Measurements from ENCODE around the gene SERGEF. TPM values are rescaled to one million over a fixed set of nuclear protein-coding genes. Genes with fewer than 3 reads are reported as not detected.

The SERGEF gene
- total and polyA plus RNA-seq, 10 donors: 29.0 to 55.5 (median 38.8) TPM

DNA sequence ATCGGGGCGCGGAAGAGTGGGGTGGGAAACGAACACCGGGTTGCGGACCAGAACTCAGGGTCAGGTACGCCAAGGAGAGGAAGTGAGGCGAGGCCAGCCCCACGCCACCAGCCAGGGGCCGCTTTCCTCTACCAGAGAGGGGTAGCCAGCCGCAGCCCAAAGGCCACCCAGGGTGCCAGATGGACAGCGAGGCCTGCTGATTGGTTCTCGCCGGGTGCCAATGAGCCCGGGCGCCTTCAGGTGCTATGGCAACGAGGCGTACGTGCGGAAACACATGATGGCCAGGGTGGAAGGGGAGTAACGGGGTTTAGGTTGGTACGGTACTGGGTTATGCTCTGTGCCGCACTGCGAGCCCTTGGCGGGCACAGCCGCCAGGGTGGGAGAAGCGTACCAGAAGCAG lies 128.9 kb downstream of the SERGEF start:
- no peaks in the 10 kb centered on the region for H3K4me1 ChIP-seq
- no peak for TF ChIP-seq POLR2AphosphoS5 (IDR thresholded peaks at IDR 0.05)
- no peak for TF ChIP-seq POLR2A (IDR thresholded peaks at IDR 0.05)
- TF ChIP-seq, protein P1, sequence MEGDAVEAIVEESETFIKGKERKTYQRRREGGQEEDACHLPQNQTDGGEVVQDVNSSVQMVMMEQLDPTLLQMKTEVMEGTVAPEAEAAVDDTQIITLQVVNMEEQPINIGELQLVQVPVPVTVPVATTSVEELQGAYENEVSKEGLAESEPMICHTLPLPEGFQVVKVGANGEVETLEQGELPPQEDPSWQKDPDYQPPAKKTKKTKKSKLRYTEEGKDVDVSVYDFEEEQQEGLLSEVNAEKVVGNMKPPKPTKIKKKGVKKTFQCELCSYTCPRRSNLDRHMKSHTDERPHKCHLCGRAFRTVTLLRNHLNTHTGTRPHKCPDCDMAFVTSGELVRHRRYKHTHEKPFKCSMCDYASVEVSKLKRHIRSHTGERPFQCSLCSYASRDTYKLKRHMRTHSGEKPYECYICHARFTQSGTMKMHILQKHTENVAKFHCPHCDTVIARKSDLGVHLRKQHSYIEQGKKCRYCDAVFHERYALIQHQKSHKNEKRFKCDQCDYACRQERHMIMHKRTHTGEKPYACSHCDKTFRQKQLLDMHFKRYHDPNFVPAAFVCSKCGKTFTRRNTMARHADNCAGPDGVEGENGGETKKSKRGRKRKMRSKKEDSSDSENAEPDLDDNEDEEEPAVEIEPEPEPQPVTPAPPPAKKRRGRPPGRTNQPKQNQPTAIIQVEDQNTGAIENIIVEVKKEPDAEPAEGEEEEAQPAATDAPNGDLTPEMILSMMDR (IDR thresholded peaks at IDR 0.05 in 8 of 11, conservative IDR thresholded peaks at IDR 0.05 in 3 of 11): no peak
- no peak overlapping the region for H3K27ac ChIP-seq
- peaks cover 0 to 26% (median 0%) of the 10 kb centered on the region in 6 donors for H3K36me3 ChIP-seq
- H3K9me3 ChIP-seq: no peaks in the 10 kb centered on the region
- no peak for DNase-seq
- intact Hi-C loops (cut with DNase I; ENCODE audit: low total_unique reads): no loop called here
- H3K27me3 ChIP-seq (replicated peaks in 1 of 7): no peaks in the 10 kb centered on the region
- H3K4me3 ChIP-seq: no peak overlapping the region
- WGBS, 5 donors: 94 to 98% (median 96%) methylated on average over 27 of the region's 27 CpGs

GRCh38 chr11:17883057-17883456 lies 129.8 kb downstream of the SERGEF start:
- 91 to 98% (median 94%) methylated on average over 3 of the region's 3 CpGs for WGBS, 5 donors
- intact Hi-C loops (cut with DNase I; ENCODE audit: low total_unique reads): no loop called here
- Histone ChIP-seq H3K9me3 (no peaks in the 10 kb centered on the region), H3K27me3 (replicated peaks in 1 of 7) (no peaks in the 10 kb centered on the region), H3K4me1 (no peaks in the 10 kb centered on the region), H3K27ac (no peak overlapping the region), H3K4me3 (no peak overlapping the region), H3K36me3 (peaks cover 0 to 26% (median 0%) of the 10 kb centered on the region in 6 donors)
- DNase-seq: no peak
- TF ChIP-seq POLR2A (IDR thresholded peaks at IDR 0.05): no peak
- no peak for TF ChIP-seq POLR2AphosphoS5 (IDR thresholded peaks at IDR 0.05)
- TF ChIP-seq, protein P1 (IDR thresholded peaks at IDR 0.05 in 8 of 11, conservative IDR thresholded peaks at IDR 0.05 in 3 of 11): no peak

DNA sequence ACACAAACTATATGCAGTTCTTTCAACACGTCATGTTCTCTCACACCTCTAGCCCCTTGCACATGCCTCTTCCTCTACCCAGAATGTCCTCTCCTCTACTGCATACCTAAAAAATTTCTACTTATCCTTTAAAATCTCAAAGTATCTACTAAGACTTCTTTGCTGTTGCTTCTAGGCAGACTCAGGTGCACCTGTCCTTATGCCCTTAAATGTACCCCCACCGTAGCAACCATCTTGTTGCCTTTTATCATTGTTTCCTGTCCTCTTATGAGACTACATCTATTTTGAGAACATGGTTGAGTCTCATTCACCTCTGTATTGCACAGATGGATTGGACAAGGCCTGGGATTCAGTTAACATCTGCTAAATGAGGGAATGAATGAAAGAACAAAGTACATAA lies 134.1 kb downstream of the SERGEF start:
- Histone ChIP-seq H3K36me3 (peaks cover 0 to 30% (median 0%) of the 10 kb centered on the region in 6 donors), H3K27ac (no peak overlapping the region), H3K4me1 (peaks cover 0 to 8% (median 2%) of the 10 kb centered on the region in 6 donors), H3K4me3 (no peak overlapping the region), H3K9me3 (no peaks in the 10 kb centered on the region), H3K27me3 (replicated peaks in 1 of 7) (no peaks in the 10 kb centered on the region)
- intact Hi-C loops (cut with DNase I; ENCODE audit: low total_unique reads): no loop called here
- no peak for DNase-seq
- 80 to 87% (median 82%) methylated on average over 2 of the region's 2 CpGs for WGBS, 5 donors
- TF ChIP-seq POLR2A (IDR thresholded peaks at IDR 0.05) (no peak), POLR2AphosphoS5 (IDR thresholded peaks at IDR 0.05) (no peak)
- TF ChIP-seq, protein P1 (IDR thresholded peaks at IDR 0.05 in 8 of 11, conservative IDR thresholded peaks at IDR 0.05 in 3 of 11): no peak

DNA sequence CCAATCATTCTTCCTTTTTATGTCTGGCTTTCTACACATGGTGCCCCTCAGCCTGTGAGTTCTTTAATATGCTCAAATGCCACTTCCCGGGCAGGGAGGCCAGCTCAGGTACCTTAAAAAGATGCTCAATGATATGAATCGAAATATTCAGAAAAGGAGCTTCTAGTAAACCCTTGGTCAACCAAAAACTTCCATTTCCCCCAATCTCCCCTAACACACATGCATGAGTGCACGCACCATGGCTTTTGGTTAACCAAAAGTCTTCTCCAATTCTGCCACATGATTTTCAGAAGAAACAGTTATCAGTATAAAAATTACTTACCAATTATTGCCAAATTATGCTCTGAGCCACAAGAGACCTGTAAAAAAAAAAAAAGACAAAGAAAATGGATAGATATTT lies 135.0 kb downstream of the SERGEF start:
- Histone ChIP-seq H3K4me1 (peaks cover 0 to 11% (median 3%) of the 10 kb centered on the region in 6 donors), H3K9me3 (no peaks in the 10 kb centered on the region), H3K4me3 (no peak overlapping the region), H3K36me3 (peaks cover 0 to 38% (median 0%) of the 10 kb centered on the region in 6 donors), H3K27me3 (replicated peaks in 1 of 7) (no peaks in the 10 kb centered on the region), H3K27ac (no peak overlapping the region)
- TF ChIP-seq POLR2AphosphoS5 (IDR thresholded peaks at IDR 0.05): no peak
- no peak for TF ChIP-seq POLR2A (IDR thresholded peaks at IDR 0.05)
- TF ChIP-seq, protein P1 (IDR thresholded peaks at IDR 0.05 in 8 of 11, conservative IDR thresholded peaks at IDR 0.05 in 3 of 11): no peak
- no peak for DNase-seq
- intact Hi-C loops (cut with DNase I; ENCODE audit: low total_unique reads): no loop called here
- 82 to 93% (median 89%) methylated on average over 3 of the region's 3 CpGs for WGBS, 5 donors

Measured in spleen (tissue), 11 donors.